Measurements from ENCODE around the gene GNG13.

The GNG13 gene

GRCh38 chr16:799948-800833 lies at the start of gene GNG13:
Gene GNG13 (minus strand): TSS chr16:800734. CDS start chr16:799077, 1,657 bp downstream.
- H3K4me3 ChIP-seq (ENCODE audit: low read length): no peak within 1 kb of the TSS
- no peak within 1 kb of the TSS for H3K27ac ChIP-seq (ENCODE audit: low read depth, low read length)
- no peaks in the 10 kb centered on the region for H3K4me1 ChIP-seq (ENCODE audit: control insufficient read depth, insufficient read depth, low read length)
- peaks cover 15% of the 10 kb centered on the region for H3K27me3 ChIP-seq (ENCODE audit: control insufficient read depth, insufficient read depth, low read length)
- no peak within 1 kb of the TSS for H3K9ac ChIP-seq (ENCODE audit: low read length)
- H3K36me3 ChIP-seq (ENCODE audit: control insufficient read depth, insufficient read depth, low read length): no peaks in the 10 kb centered on the region

DNA sequence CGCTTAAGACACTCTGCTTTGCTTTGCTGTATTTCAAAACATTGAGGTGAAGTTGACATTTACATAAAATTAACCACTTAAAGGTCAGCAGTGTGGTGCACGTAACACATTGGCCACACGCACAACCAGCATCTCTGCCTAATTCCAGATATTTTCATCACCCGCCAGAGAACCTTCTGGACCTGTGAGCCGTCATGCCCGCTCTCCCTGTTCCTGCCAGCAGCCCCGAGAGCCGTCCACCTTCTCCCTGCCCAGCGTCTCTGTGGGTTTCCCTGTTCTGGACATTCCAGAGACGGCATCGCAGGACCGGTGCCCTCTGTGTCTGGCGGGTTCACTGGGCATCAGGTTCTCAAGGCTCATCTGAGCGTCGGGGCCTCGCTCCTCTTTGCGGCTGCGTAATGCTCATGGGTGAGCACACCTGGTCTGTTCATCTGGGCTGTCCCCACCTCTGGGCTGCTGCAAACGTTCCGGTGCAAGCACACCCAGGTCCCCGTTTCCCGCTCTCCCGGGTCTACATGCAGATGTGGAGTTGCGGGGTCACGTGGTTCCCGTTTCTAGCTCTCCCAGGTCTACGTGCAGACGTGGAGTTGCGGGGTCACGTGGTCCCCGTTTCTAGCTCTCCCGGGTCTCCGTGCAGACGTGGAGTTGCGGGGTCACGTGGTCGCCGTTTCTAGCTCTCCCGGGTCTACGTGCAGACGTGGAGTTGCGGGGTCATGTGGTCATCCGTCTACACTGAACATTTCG lies 48.1 kb upstream of the GNG13 start:
- H3K36me3 ChIP-seq (ENCODE audit: control insufficient read depth, insufficient read depth, low read length): no peaks in the 10 kb centered on the region
- H3K4me1 ChIP-seq (ENCODE audit: control insufficient read depth, insufficient read depth, low read length): no peaks in the 10 kb centered on the region
- H3K4me3 ChIP-seq (ENCODE audit: low read length): no peak overlapping the region
- no peak overlapping the region for H3K27ac ChIP-seq (ENCODE audit: low read depth, low read length)
- no peaks in the 10 kb centered on the region for H3K27me3 ChIP-seq (ENCODE audit: control insufficient read depth, insufficient read depth, low read length)
- no peak overlapping the region for H3K9ac ChIP-seq (ENCODE audit: low read length)

DNA sequence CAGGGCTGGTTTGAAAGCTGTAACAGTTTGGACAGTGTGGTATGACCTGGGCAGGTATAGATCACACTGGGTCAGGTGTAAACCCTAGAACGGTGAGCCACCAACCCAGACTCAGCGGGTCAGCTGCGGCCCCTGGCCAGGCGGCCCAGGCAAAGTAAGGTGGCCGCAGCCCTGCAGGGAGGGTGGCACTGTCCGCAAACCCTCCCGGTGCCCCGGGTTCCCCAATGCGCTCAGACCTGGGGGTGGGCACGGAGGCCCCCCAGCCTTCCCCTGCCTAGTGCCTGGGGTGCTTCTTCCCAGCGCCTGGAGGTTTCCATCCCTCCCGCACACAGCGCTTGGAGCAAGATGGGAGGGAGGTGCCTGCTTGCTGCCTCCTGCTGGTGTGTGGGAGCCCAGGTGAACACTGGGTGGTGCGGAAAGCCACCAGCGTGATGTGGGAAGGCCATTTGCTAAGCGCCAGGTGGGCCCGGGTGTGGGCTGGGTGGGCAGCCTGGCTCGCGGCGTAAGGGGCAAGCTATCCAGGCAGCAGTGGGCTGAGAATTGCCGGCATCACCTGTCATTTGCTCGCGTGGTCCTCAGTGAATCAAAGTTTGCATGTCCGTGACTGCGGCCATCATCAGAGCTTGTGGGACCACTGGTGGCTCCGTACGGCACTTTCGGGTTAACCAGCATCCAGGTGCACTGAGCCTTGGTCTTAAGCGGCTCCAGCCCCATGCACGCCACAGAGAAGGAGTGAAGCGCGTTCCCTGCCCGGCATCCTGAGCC lies 47.3 kb upstream of the GNG13 start:
- H3K36me3 ChIP-seq (ENCODE audit: control insufficient read depth, insufficient read depth, low read length): no peaks in the 10 kb centered on the region
- no peak overlapping the region for H3K4me3 ChIP-seq (ENCODE audit: low read length)
- H3K27me3 ChIP-seq (ENCODE audit: control insufficient read depth, insufficient read depth, low read length): no peaks in the 10 kb centered on the region
- H3K9ac ChIP-seq (ENCODE audit: low read length): no peak overlapping the region
- no peaks in the 10 kb centered on the region for H3K4me1 ChIP-seq (ENCODE audit: control insufficient read depth, insufficient read depth, low read length)
- no peak overlapping the region for H3K27ac ChIP-seq (ENCODE audit: low read depth, low read length)

- Histone ChIP-seq H3K27ac (ENCODE audit: low read depth, low read length) (no peak overlapping the region), H3K9ac (ENCODE audit: low read length) (no peak overlapping the region), H3K36me3 (ENCODE audit: control insufficient read depth, insufficient read depth, low read length) (no peaks in the 10 kb centered on the region), H3K4me1 (ENCODE audit: control insufficient read depth, insufficient read depth, low read length) (no peaks in the 10 kb centered on the region), H3K4me3 (ENCODE audit: low read length) (no peak overlapping the region), H3K27me3 (ENCODE audit: control insufficient read depth, insufficient read depth, low read length) (no peaks in the 10 kb centered on the region)
Observed at GRCh38 chr16:847151-847550, 46.6 kb upstream of the GNG13 start.

DNA sequence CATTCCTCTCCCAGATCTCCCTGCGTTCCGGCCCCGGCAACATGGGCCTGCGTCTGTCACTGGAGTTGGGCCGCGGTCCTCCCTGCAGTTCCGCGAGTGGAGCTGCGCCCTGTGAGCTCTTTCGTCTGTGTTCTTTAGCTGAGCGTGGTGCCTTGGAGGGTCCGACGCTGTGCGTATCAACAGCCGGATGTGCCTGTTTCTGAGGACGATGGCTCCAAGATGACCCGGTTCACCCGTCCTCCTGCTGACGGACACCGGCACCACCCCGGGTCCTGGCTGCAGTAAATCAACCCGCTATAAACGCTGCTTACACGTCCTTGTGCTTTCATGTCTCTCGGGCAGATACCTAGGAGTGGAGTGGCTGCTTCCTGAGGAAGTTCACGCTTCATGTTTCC lies 44.8 kb upstream of the GNG13 start:
- H3K27ac ChIP-seq (ENCODE audit: low read depth, low read length): no peak overlapping the region
- H3K36me3 ChIP-seq (ENCODE audit: control insufficient read depth, insufficient read depth, low read length): no peaks in the 10 kb centered on the region
- H3K4me3 ChIP-seq (ENCODE audit: low read length): no peak overlapping the region
- H3K9ac ChIP-seq (ENCODE audit: low read length): no peak overlapping the region
- no peaks in the 10 kb centered on the region for H3K4me1 ChIP-seq (ENCODE audit: control insufficient read depth, insufficient read depth, low read length)
- H3K27me3 ChIP-seq (ENCODE audit: control insufficient read depth, insufficient read depth, low read length): no peaks in the 10 kb centered on the region

DNA sequence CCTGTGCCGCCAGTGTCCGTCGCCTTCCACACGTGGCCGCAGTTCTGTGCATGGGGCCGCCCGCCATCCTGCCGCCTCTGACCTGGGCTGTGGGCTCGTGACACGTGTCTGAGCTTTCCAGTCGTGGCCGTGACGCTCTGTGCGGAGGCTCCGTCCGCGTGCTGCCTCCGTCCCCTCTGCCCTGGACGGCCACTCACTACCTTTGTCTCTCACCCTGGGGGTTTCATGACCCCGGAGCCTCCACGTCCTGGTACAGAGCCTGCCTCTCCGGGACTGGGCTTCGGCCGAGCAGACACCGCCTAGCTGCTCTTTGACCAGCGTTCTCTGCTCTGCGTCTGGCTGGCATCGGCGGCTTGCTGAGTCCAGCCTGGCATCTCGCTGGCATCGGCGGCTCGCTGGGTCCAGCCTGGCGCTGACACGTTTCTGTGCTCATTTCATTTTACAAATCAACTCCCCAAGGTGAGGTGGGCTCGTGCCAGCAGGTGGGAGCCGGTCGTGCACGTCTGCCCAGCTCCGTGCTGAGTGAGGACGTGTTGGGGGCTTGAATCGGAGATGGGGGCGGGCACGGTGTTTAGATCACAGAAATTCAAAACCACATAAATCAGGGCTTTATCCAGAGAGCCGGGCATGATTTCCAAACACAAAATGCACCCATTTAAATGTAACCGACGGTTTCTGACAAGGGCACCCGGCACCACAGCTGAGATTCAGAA lies 44.3 kb upstream of the GNG13 start:
- no peaks in the 10 kb centered on the region for H3K27me3 ChIP-seq (ENCODE audit: control insufficient read depth, insufficient read depth, low read length)
- H3K4me3 ChIP-seq (ENCODE audit: low read length): no peak overlapping the region
- H3K36me3 ChIP-seq (ENCODE audit: control insufficient read depth, insufficient read depth, low read length): no peaks in the 10 kb centered on the region
- no peak overlapping the region for H3K27ac ChIP-seq (ENCODE audit: low read depth, low read length)
- H3K9ac ChIP-seq (ENCODE audit: low read length): no peak overlapping the region
- H3K4me1 ChIP-seq (ENCODE audit: control insufficient read depth, insufficient read depth, low read length): no peaks in the 10 kb centered on the region

DNA sequence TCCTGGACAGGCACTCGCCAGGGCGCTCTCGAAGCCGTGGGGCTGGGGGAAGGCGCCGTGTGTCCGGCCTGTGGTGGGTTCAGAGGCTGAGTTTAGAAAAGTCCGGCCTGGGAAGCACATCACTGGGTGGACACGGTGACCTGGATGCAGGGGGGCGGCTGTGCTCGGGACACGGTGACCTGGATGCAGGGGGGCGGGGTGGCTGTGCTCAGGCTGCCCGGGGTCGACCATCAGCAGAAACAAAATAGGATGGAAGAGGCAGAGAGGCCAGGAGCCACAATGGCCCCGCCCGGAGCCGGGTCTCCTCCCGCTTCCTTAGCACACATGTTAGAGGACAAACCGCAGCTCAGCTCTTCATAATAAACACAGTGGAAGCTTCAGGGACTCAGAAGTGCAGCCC lies 43.2 kb upstream of the GNG13 start:
- Histone ChIP-seq H3K27ac (ENCODE audit: low read depth, low read length) (no peak overlapping the region), H3K27me3 (ENCODE audit: control insufficient read depth, insufficient read depth, low read length) (no peaks in the 10 kb centered on the region), H3K4me1 (ENCODE audit: control insufficient read depth, insufficient read depth, low read length) (no peaks in the 10 kb centered on the region), H3K36me3 (ENCODE audit: control insufficient read depth, insufficient read depth, low read length) (no peaks in the 10 kb centered on the region), H3K4me3 (ENCODE audit: low read length) (no peak overlapping the region), H3K9ac (ENCODE audit: low read length) (no peak overlapping the region)

DNA sequence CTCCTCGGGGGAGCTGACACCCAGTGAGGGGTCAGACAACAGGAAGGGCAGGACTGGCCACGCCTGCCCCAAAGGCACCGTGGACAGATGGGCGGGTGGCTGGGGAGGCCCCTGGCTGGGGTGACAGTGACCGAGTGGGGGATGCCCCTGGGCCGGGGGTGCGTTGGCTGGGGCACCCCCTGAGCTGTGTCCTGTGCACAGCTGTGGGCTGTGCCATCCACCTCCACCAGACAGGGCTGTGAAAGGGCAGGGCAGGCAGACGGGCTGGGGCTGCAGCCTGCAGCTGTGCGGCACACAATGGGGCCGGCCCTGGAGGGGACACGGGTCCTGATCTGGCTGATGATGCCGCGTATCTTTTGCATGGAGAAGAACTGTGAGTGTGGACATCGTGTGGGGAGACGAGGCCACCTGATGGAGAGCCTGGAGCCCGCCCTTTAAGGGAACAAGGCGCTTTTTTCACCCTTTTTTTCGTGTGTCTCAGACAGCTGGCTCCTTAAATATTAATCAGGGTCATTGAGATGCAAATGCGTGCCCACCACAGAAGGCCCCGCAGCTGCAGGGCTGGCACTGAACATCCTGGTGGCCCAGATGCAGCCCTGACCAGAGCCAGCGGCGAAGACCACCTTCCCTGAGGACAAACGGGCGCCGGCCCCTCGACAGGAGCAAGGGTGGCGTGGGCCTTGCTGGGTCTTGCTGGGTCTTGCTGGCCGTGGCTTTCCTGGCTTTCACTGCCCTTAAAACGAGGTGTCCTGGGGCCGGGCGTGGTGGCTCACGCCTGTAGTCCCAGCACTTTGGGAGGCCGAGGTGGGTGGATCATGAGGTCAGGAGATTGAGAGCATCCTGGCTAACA lies 42.4 kb upstream of the GNG13 start:
- H3K4me1 ChIP-seq (ENCODE audit: control insufficient read depth, insufficient read depth, low read length): no peaks in the 10 kb centered on the region
- H3K27ac ChIP-seq (ENCODE audit: low read depth, low read length): no peak overlapping the region
- H3K27me3 ChIP-seq (ENCODE audit: control insufficient read depth, insufficient read depth, low read length): no peaks in the 10 kb centered on the region
- no peak overlapping the region for H3K9ac ChIP-seq (ENCODE audit: low read length)
- H3K4me3 ChIP-seq (ENCODE audit: low read length): no peak overlapping the region
- H3K36me3 ChIP-seq (ENCODE audit: control insufficient read depth, insufficient read depth, low read length): no peaks in the 10 kb centered on the region

- H3K27me3 ChIP-seq (ENCODE audit: control insufficient read depth, insufficient read depth, low read length): no peaks in the 10 kb centered on the region
- H3K9ac ChIP-seq (ENCODE audit: low read length): no peak overlapping the region
- no peak overlapping the region for H3K27ac ChIP-seq (ENCODE audit: low read depth, low read length)
- H3K4me3 ChIP-seq (ENCODE audit: low read length): no peak overlapping the region
- H3K4me1 ChIP-seq (ENCODE audit: control insufficient read depth, insufficient read depth, low read length): no peaks in the 10 kb centered on the region
- H3K36me3 ChIP-seq (ENCODE audit: control insufficient read depth, insufficient read depth, low read length): no peaks in the 10 kb centered on the region
Observed at GRCh38 chr16:842061-842476, 41.5 kb upstream of the GNG13 start.

- Histone ChIP-seq H3K27me3 (ENCODE audit: control insufficient read depth, insufficient read depth, low read length) (no peaks in the 10 kb centered on the region), H3K27ac (ENCODE audit: low read depth, low read length) (no peak overlapping the region), H3K4me3 (ENCODE audit: low read length) (no peak overlapping the region), H3K4me1 (ENCODE audit: control insufficient read depth, insufficient read depth, low read length) (no peaks in the 10 kb centered on the region), H3K36me3 (ENCODE audit: control insufficient read depth, insufficient read depth, low read length) (no peaks in the 10 kb centered on the region), H3K9ac (ENCODE audit: low read length) (no peak overlapping the region)
Observed at GRCh38 chr16:841455-842060, 41.0 kb upstream of the GNG13 start.
